ENCODE results near the gene DGKD.

The DGKD gene

DNA sequence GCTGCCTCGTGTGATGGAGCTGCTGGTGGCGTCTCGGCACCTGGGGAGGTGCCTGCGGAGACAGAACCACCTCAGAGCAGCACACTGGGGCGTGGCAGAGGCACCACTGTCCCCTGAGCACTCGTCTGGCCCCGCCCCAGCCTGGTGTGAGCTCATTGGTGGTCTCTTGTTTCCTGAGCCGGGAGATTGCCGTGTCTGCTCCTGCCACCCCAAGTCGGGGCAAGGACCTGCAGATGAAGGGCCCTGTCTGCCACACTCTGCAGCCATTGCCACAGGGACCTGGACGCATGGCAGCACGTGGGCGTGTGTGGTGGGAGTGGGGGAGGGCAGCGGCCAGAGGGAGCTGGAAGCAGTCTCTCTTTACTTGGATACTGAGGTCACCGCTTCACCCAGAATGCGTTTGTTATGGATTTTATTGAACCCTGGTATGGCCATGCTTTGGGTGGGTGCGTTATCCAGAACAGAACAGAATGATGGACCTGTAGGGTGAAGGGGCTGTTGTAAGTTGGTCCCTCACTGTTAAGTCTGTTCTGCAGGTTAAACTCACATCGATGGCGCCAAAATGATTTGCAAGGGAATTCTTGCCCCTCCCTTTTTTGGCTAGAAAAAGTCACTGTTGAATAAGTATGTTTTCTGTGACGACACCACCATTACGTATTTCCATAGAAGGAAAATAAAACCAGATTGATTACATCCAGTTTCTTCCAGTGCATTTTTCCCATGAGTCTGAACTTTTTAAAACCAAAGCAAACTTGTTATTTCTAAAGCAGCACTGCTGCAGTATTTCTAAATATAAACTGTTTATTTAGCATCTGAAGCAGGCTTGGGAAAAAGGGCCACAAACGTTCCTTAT is 120.2 kb downstream of the DGKD start:
- Histone ChIP-seq H3K4me2 (ENCODE audit: low read length) (no peak overlapping the region), H3K9me3 (ENCODE audit: insufficient read depth, low read length) (no peaks in the 10 kb centered on the region), H2AFZ (ENCODE audit: low read depth, low read length) (no peak overlapping the region), H3K36me3 (replicated peaks; ENCODE audit: low read depth, low read length) (peaks cover 2% of the 10 kb centered on the region), H3K27ac (ENCODE audit: low read length) (no peak overlapping the region), H3K4me3 (ENCODE audit: low read length) (no peak overlapping the region), H3K79me2 (ENCODE audit: low read length) (no peaks in the 10 kb centered on the region), H3K27me3 (ENCODE audit: low read depth, low read length) (no peaks in the 10 kb centered on the region), H3K4me1 (ENCODE audit: low read length) (no peaks in the 10 kb centered on the region), H3K9ac (ENCODE audit: low read length) (no peak overlapping the region), H4K20me1 (ENCODE audit: insufficient read depth, low read length) (no peaks in the 10 kb centered on the region)
- TF ChIP-seq, protein P1, sequence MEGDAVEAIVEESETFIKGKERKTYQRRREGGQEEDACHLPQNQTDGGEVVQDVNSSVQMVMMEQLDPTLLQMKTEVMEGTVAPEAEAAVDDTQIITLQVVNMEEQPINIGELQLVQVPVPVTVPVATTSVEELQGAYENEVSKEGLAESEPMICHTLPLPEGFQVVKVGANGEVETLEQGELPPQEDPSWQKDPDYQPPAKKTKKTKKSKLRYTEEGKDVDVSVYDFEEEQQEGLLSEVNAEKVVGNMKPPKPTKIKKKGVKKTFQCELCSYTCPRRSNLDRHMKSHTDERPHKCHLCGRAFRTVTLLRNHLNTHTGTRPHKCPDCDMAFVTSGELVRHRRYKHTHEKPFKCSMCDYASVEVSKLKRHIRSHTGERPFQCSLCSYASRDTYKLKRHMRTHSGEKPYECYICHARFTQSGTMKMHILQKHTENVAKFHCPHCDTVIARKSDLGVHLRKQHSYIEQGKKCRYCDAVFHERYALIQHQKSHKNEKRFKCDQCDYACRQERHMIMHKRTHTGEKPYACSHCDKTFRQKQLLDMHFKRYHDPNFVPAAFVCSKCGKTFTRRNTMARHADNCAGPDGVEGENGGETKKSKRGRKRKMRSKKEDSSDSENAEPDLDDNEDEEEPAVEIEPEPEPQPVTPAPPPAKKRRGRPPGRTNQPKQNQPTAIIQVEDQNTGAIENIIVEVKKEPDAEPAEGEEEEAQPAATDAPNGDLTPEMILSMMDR (IDR thresholded peaks at IDR 0.05; ENCODE audit: low read depth, low read length): no peak
- no peak for TF ChIP-seq EZH2phosphoT487 (IDR thresholded peaks at IDR 0.05; ENCODE audit: low read depth)

DNA sequence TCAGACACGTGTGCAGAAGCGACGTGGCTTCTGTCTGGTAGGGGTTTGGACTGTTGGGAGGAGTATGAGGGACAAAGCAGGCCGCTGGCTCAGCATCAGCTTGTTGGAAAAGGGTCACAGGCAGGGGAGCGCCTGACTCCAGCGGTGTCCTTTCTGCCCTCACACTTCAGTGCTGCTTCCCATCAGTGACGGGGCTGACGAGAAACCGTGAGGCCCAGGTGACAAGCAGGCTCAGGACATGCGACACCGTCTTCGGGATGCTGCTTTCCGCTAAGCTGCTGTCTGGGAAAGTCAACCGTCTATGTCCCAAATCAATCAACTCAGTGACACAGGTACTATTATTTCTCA is 121.7 kb downstream of the DGKD start:
- H3K36me3 ChIP-seq (replicated peaks; ENCODE audit: low read depth, low read length): peaks cover 2% of the 10 kb centered on the region
- H3K27ac ChIP-seq (ENCODE audit: low read length): no peak overlapping the region
- H3K79me2 ChIP-seq (ENCODE audit: low read length): no peaks in the 10 kb centered on the region
- no peak overlapping the region for H3K4me3 ChIP-seq (ENCODE audit: low read length)
- H3K4me2 ChIP-seq (ENCODE audit: low read length): no peak overlapping the region
- H4K20me1 ChIP-seq (ENCODE audit: insufficient read depth, low read length): no peaks in the 10 kb centered on the region
- H2AFZ ChIP-seq (ENCODE audit: low read depth, low read length): no peak overlapping the region
- H3K27me3 ChIP-seq (ENCODE audit: low read depth, low read length): no peaks in the 10 kb centered on the region
- no peaks in the 10 kb centered on the region for H3K4me1 ChIP-seq (ENCODE audit: low read length)
- TF ChIP-seq, protein P1 (IDR thresholded peaks at IDR 0.05; ENCODE audit: low read depth, low read length): no peak
- no peak for TF ChIP-seq EZH2phosphoT487 (IDR thresholded peaks at IDR 0.05; ENCODE audit: low read depth)
- no peak overlapping the region for H3K9ac ChIP-seq (ENCODE audit: low read length)
- H3K9me3 ChIP-seq (ENCODE audit: insufficient read depth, low read length): no peaks in the 10 kb centered on the region

DNA sequence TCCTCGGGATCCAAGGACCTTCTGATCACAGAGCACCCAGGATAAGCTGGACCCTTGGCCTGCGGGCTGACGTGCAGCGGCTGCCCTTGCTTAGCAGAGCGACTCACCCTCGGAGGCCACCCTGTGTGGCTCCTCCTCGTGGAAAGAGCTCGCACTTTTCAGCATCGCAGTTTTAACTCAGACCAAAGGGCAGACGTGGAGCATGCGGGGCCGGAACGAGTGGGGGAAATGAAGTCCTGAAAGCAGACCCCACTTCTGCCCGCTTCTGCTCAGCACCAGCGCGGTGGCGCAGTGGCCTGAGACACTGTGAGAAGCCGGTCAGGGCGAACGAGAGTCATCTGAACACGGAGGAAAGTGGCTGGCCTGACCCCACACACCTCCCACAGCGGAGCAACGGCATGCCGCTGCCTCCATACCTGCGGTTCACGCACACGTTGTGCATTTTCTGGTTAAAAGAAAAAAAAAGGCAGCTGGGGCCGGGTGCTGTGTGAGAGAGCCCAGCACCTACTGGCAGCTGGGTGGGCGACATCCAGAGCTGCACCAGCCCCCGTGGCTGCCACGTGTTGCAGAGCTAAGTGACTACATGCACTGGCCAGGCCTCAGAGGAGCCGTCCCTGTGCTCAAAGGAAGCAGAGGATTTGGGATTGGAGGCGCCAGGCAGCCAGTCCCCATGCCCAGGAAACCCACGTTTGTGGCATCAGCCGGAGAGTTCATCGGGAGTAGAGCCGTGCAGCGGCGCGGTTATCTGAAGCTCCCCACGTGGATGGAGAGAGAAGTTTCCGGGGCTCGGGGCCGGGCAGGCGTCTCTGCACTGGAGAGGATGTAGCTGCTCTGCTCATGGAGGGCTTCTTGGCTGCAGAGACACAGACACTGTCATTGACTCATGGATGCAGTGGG is 122.6 kb downstream of the DGKD start:
- no peaks in the 10 kb centered on the region for H3K4me1 ChIP-seq (ENCODE audit: low read length)
- H3K36me3 ChIP-seq (replicated peaks; ENCODE audit: low read depth, low read length): peaks cover 2% of the 10 kb centered on the region
- H3K4me2 ChIP-seq (ENCODE audit: low read length): no peak overlapping the region
- H3K9me3 ChIP-seq (ENCODE audit: insufficient read depth, low read length): no peaks in the 10 kb centered on the region
- H3K9ac ChIP-seq (ENCODE audit: low read length): no peak overlapping the region
- TF ChIP-seq, protein P1 (IDR thresholded peaks at IDR 0.05; ENCODE audit: low read depth, low read length): no peak
- no peak for TF ChIP-seq EZH2phosphoT487 (IDR thresholded peaks at IDR 0.05; ENCODE audit: low read depth)
- H4K20me1 ChIP-seq (ENCODE audit: insufficient read depth, low read length): no peaks in the 10 kb centered on the region
- no peak overlapping the region for H2AFZ ChIP-seq (ENCODE audit: low read depth, low read length)
- no peak overlapping the region for H3K27ac ChIP-seq (ENCODE audit: low read length)
- H3K79me2 ChIP-seq (ENCODE audit: low read length): no peaks in the 10 kb centered on the region
- H3K27me3 ChIP-seq (ENCODE audit: low read depth, low read length): no peaks in the 10 kb centered on the region
- H3K4me3 ChIP-seq (ENCODE audit: low read length): no peak overlapping the region

All from OCI-LY3 (cell line).